SIG-M5 (cell line): ENCODE data around the gene P4HA1.

Experiments used
- DNase-seq: peaks from one replicate; lab custom pipeline; 2025; lab: John Stamatoyannopoulos, UW

The P4HA1 gene

GRCh38 chr10:73093922-73094850 is 2.5 kb downstream of the P4HA1 start:
- no peak for DNase-seq

DNA sequence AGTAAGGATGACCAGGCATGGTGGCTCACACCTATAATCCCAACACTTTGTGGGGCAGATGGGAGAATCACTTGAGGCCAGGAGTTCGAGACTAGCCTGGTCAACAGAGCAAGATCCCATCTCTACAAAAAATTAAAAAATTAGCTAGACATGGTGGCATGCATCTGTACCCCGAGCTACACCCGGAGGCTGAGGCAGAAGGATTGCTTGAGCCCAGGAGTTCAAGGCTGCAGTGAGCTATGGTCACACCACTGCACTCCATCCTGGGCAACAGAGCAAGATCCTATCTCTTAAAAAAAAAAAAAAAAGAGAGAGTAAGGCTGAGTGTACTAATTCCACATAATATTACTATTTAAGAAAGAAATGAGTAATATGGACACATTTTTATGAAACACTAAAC is 3.8 kb downstream of the P4HA1 start:
- DNase-seq, result no peak

GRCh38 chr10:73088304-73088703 is 8.4 kb downstream of the P4HA1 start:
- DNase-seq, result no peak

GRCh38 chr10:73086816-73087215 is 9.8 kb downstream of the P4HA1 start:
- DNase-seq, result no peak

GRCh38 chr10:73084209-73084608 is 12.5 kb downstream of the P4HA1 start:
- no peak for DNase-seq

DNA sequence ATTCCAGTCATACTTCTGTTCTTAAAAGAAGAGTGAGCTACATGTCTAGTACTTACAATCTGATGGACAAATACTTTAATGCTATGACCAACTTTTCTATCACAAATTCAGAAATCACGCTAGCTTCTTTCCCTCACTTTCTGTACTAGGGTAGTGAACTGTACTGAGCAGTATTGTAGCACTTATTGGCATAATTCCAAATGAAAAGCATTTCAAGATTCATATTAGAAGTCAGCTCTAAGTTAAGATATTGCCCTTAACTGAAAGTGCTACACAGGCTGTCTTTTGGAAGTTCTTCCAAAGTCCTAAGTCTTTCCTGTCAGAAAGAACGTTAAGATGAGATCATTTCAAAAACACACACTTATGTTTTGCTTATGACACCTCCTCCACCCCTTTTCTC is 13.4 kb downstream of the P4HA1 start:
- DNase-seq, result no peak

- DNase-seq, result no peak
These were observed 16.7 kb downstream of the P4HA1 start for GRCh38 chr10:73079779-73080541.

DNA sequence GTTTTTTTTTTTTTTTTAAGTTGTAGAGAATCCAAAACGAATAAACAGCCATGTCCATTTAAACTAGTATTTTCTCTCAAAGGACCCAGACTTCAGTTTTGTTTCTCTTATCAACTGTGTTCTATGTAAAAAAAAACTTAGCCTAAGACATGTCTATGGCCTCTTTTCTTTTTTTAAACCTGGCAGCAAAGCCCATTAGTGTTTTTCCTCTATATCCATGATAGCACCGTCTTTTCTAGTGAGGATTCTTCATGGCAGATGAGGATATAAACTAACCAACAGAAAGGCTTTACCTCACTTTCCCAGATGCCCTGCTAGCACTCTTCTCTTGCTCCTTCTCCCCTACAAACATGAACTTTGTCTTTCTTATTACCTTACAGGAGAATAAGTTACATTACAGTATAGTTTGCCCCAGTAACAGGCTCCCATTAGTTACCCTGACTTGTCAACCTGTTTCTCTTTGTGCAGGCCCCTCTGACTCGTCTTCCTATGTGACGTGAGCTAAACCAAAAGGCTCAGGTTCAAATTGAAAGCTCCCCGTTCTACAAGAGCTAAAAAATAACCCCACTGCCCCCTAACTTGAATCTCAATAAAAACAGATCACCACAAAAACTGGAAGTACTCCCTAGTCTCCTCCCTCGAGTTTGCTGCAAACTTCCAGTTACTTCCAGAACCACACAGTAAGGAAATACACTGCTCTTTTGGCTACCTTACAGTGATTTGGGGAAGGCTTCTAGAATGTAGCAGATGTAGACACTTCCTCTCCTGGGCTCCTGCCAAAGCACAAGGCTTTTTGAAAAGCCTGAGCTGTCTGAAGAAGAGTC is 20.1 kb downstream of the P4HA1 start:
- DNase-seq, result no peak

DNA sequence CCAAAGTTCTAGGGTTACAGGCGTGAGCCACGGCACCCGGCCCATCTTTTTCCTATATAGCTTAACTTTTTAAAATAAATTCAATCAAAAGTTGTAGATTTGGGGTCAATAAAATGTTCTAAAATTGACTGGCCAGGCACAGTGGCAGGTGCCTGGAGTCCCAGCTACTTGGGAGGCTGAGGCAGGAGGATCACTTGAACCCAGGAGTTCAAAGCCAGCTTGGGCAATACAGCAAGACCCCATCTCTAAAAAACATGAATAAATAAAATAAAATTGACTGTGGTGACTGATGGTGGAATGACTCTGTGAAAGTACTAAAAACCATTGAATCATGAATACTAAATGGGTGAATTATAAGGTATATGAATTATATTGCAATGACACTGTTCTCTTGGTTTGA is 20.8 kb downstream of the P4HA1 start:
- no peak for DNase-seq

GRCh38 chr10:73073627-73074026 is 23.0 kb downstream of the P4HA1 start:
- no peak for DNase-seq

DNA sequence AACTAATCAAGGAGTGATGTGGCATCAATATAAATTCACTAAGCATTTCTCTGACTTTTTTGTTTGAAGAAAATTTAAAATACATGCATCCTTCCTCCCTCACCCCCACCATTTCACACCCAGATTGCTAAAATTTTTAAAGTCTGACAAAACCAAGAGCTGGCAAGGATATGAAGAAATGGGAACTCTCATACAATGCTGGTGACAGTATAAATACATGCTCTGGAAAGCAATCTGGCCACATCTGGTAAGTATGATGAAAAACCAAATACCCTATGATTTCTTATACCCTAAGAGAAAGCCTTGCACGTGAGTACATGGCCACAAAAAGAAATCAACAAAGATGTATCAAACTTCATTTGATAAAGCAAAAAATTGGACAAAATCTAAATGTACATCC is 31.2 kb downstream of the P4HA1 start:
- DNase-seq, result no peak

DNA sequence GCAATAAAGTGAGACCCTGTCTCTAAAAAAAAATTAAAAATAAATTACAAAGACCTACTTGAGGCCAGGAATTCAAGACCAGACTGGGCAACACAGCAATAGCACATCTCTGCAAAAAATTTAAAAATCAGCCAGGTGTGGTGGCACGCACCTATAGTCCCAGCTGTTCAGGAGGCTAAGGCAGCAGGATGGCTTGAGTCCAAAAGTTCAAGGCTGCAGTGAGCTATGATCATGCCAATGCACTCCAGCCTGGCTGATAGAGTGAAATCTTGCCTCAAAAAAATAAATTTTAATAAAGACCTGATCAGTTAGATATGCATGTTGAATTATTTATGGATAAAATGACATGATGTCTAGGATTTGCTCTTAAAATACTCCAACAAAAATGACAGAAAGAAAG is 34.9 kb downstream of the P4HA1 start:
- no peak for DNase-seq

DNA sequence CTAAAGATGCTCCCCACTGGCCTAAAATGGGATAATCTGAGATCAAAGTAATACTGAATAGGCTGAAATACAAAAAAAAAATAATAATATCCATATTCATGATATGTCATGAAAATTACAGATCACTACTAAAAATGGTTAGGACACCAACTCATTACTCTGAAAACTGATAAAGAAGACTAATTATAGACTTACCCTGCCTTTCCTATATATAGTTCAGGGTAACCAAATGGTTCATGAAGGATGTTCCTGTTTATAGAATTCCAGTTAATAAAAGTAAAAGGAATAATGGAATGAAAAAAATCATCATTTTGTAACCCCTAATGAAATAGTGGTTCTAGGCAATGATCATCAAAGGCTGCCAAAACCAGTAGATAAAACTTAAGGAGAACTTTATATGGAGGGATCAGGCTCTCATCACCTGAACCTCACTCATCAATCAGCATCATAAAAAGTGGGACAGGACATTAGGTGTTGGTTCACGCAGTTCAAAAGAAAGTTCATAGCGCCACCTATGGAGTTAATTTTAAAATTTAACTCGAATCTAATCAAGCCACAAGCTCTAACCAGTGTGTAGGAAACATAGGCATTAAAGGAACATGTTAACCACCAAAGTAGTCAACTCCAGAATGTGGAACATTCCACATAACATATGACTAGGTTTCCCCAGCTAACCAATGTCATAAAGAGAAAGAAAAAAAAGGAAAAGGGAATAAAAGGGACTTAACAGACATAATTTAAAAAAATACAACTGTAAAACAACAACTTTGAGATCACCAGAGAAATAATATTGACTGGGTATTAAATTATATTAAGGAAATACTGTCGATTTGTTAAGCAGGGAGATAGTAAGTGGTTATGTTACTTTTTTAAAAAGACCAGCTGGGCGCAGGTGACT is 35.7 kb downstream of the P4HA1 start:
- no peak for DNase-seq

DNA sequence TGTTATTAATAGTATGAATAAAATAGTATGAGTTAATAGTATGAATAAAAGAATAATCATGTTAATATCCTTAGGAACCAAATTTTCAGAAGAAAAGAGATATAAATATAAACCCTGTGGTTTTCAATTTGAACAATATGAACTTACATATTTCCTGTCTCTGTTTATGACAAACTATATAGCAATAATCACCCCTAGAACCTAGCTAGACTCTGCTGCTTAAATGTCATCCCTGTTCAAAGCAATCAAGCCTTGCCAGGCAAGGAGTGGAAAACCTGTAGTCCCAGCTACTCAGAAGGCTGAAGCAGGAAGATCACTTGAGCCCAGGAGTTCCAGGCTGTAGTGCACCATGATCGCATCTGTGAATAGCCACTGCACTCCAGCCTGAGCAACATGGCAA is 36.5 kb downstream of the P4HA1 start:
- DNase-seq, result no peak

DNA sequence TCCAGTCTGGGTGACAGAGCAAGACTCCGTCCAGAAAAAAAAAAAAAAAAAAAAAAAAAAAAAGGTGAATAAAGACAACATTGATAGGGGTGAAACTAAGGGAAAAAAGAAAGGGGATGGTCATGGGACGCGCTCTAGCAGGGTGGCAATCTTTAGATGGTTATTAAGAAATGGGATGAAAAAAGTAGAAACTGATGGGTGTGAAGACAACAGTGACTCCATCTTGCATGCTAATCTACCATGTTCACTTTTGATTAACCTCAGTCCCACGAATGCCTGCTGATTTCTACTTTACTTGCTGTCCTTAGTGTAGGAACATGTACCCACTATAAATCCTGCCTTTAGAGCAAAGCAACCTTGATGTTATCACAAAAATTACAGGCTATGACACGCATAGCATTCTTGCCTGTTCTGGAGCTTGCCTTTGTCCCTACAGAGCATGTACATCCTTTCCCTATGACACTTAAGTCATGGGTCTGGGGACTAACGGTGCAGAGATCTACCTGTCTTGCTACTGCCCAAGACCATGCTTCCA is 38.5 kb downstream of the P4HA1 start:
- DNase-seq, result no peak

GRCh38 chr10:73054286-73054685 is 42.4 kb downstream of the P4HA1 start:
- DNase-seq, result no peak

- DNase-seq, result no peak
These were observed 43.4 kb downstream of the P4HA1 start for GRCh38 chr10:73053275-73053674.

DNA sequence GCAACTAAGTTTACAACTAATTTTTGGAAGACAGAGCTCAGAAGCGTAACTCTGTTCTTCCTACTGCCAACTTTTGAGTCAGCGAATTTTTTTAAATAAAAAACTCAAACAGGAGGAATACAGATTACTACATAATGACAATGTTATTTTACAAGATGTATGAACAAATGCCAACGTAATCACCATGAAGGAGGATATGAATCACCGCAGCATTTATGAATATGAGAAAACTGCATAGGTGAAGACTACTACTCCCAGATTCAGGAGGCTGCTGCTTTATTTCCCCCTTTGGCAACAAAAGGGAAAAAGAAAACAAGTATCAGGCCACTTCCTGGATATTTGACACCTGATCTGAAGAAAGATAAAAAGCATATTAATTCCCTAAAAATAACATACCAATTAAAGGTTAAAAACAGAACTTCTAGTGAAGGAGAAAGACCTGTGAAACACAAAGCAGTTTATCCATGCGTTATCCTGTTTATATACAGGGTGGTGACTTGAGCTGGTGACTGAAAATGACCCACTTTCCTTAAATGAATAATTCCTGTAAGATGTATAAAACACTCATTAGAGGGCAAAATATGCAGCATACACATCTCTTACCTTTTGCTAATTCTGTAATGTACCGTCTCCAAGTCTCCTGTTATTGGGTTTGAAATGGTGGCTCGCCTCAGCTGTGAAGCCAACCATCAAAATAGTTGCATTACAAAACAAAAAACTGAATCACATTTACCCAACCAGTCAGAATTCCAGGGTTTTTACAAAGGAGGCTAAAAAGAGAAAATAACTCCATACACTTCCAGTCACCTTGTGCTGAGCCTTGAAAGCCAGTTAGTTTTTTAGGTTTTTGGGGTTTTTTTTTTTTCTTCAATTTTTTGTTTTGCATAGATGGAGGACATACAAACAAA is 52.0 kb downstream of the P4HA1 start:
- no peak for DNase-seq

GRCh38 chr10:73043766-73044377 is 52.8 kb downstream of the P4HA1 start:
- DNase-seq, result no peak

GRCh38 chr10:73043319-73043718 is 53.3 kb downstream of the P4HA1 start:
- no peak for DNase-seq
